IMR-90 (cell line): ENCODE measurements around the gene IRS2. TPM values are rescaled to one million over a fixed set of nuclear protein-coding genes. Genes with fewer than 3 reads are reported as not detected.

Experiments
- ATAC-seq: fragments of 200-7000 bp; cut with Tn5 transposase; 2 replicates; pipeline ENCODE4 v1.9.1; 2020; ENCODE audit warnings: low read depth, mild to moderate bottlenecking, moderate library complexity
- BruUV-seq: library from RNA; stranded (reverse); fragments of 400-500 nt; replicated peaks from 2 replicates; lab custom pipeline; 2021; lab: Mats Ljungman, UMichigan
- CTCF ChIA-PET: fragments of 300-600 bp; formaldehyde crosslinking; extraction: SDS; loops from one replicate; lab custom pipeline; 2021; ENCODE audit warnings: antibody characterized with exemption; lab: Yijun Ruan, JAX
- POLR2A ChIA-PET: fragments of 300-600 bp; sonication (Branson Sonifier 250); formaldehyde crosslinking; loops from one replicate; lab custom pipeline; 2022; ENCODE audit warnings: antibody characterized with exemption; ENCODE audit not compliant: unreplicated experiment; lab: Charles Lee
- DNase-seq: peaks from one replicate; pipeline ENCODE4 v3.0.0; 2013
- H2AFZ ChIP-seq: replicated peaks from 2 replicates; pipeline ENCODE3; 2013; ENCODE audit warnings: low read length, mild to moderate bottlenecking; ENCODE audit not compliant: poor library complexity
- H2AK5ac ChIP-seq: 2 replicates; pipeline ENCODE4 v1.6.1; 2013; ENCODE audit warnings: low read depth, low read length, inconsistent platforms
- H2AK9ac ChIP-seq: replicated peaks from 2 replicates; pipeline ENCODE3; 2013; ENCODE audit warnings: mild to moderate bottlenecking, low read depth, low read length, moderate library complexity; ENCODE audit not compliant: poor library complexity
- H2BK120ac ChIP-seq: 2 replicates; pipeline ENCODE4 v1.6.1; 2013; ENCODE audit warnings: low read depth, low read length, inconsistent platforms
- H2BK15ac ChIP-seq: 3 replicates; pipeline ENCODE4 v1.6.1; 2013; ENCODE audit warnings: low read depth, low read length, inconsistent platforms
- H2BK20ac ChIP-seq: 2 replicates; pipeline ENCODE4 v1.6.1; 2013; ENCODE audit warnings: low read depth, mild to moderate bottlenecking, inconsistent platforms, low read length, moderate library complexity
- H2BK5ac ChIP-seq: 2 replicates; pipeline ENCODE4 v1.6.1; 2013; ENCODE audit warnings: mild to moderate bottlenecking, low read depth, low read length, inconsistent platforms; ENCODE audit not compliant: poor library complexity, severe bottlenecking
- H3K14ac ChIP-seq: replicated peaks from 2 replicates; pipeline ENCODE4 v1.6.1; 2013; ENCODE audit warnings: low read depth, low read length, inconsistent platforms
- H3K18ac ChIP-seq: 2 replicates; pipeline ENCODE4 v1.6.1; 2013; ENCODE audit warnings: low read depth, low read length, control low read depth
- H3K23ac ChIP-seq: 2 replicates; pipeline ENCODE4 v1.6.1; 2013; ENCODE audit warnings: low read depth, low read length, inconsistent platforms
- H3K27ac ChIP-seq: 2 replicates; pipeline ENCODE4 v1.5.1; 2013; ENCODE audit warnings: mild to moderate bottlenecking, control low read depth, low read length; ENCODE audit not compliant: insufficient read depth
- H3K27me3 ChIP-seq: 2 replicates; pipeline ENCODE4 v1.6.1; 2013; ENCODE audit warnings: low read length; ENCODE audit not compliant: control insufficient read depth, insufficient read depth
- H3K36me3 ChIP-seq: 2 replicates; pipeline ENCODE4 v1.6.1; 2013; ENCODE audit warnings: low read length, mixed read lengths; ENCODE audit not compliant: control insufficient read depth, insufficient read depth
- H3K4ac ChIP-seq: 2 replicates; pipeline ENCODE4 v1.6.1; 2013; ENCODE audit warnings: low read depth, low read length, inconsistent platforms
- H3K4me1 ChIP-seq: 2 replicates; pipeline ENCODE4 v1.6.1; 2013; ENCODE audit warnings: low read length, mixed read lengths; ENCODE audit not compliant: control insufficient read depth, insufficient read depth
- H3K4me2 ChIP-seq: 2 replicates; pipeline ENCODE4 v1.6.1; 2013; ENCODE audit warnings: low read depth, mild to moderate bottlenecking, control low read depth, low read length, moderate library complexity
- H3K4me3 ChIP-seq: 2 replicates; pipeline ENCODE4 v1.5.1; 2013; ENCODE audit warnings: low read depth, mild to moderate bottlenecking, control low read depth, low read length, moderate library complexity; ENCODE audit not compliant: insufficient read depth
- H3K56ac ChIP-seq: 2 replicates; pipeline ENCODE4 v1.6.1; 2013; ENCODE audit warnings: low read length, inconsistent platforms; ENCODE audit not compliant: insufficient read depth; ENCODE audit errors: extremely low read depth
- H3K79me1 ChIP-seq, 2 experiments: 2 replicates each; pipeline ENCODE4 v1.6.1; 2013; ENCODE audit warnings: low read length in 2 of 2, inconsistent platforms in 1 of 2, low read depth in 1 of 2
- H3K9ac ChIP-seq: 2 replicates; pipeline ENCODE4 v1.6.1; 2013; ENCODE audit warnings: low read depth, low read length, control low read depth
- H3K9me1 ChIP-seq: 2 replicates; pipeline ENCODE4 v1.6.1; 2013; ENCODE audit warnings: low read length, inconsistent platforms; ENCODE audit not compliant: insufficient read depth
- H3K9me3 ChIP-seq: 2 replicates; pipeline ENCODE4 v1.6.1; 2013; ENCODE audit warnings: low read length; ENCODE audit not compliant: control insufficient read depth, insufficient read depth
- H4K20me1 ChIP-seq: 2 replicates; pipeline ENCODE4 v1.6.1; 2013; ENCODE audit warnings: low read length, inconsistent platforms; ENCODE audit not compliant: insufficient read depth
- H4K5ac ChIP-seq: 2 replicates; pipeline ENCODE4 v1.6.1; 2013; ENCODE audit warnings: mild to moderate bottlenecking, low read depth, low read length, control low read depth
- H4K8ac ChIP-seq, 2 experiments: 2 replicates each; pipeline ENCODE4 v1.6.1; 2013; ENCODE audit warnings: low read depth in 2 of 2, low read length in 2 of 2, control low read depth in 1 of 2, inconsistent platforms in 1 of 2
- H4K91ac ChIP-seq: 2 replicates; pipeline ENCODE4 v1.6.1; 2013; ENCODE audit warnings: low read depth, low read length, inconsistent platforms; ENCODE audit not compliant: insufficient read depth
- CEBPB ChIP-seq: IDR thresholded peaks from 2 replicates; pipeline ENCODE4 v1.6.1; 2012; ENCODE audit warnings: low read depth, low read length, improper control_type of control experiment
- CHD1 ChIP-seq: IDR thresholded peaks from 2 replicates; pipeline ENCODE4 v1.6.1; 2012; ENCODE audit warnings: low read depth, low read length, improper control_type of control experiment
- FOS ChIP-seq: fragments of 150-350 bp; IDR thresholded peaks from 2 replicates; pipeline ENCODE4 v1.6.1; 2016; ENCODE audit warnings: low read depth, low read length
- MAFK ChIP-seq: IDR thresholded peaks from 2 replicates; pipeline ENCODE4 v1.6.1; 2012; ENCODE audit warnings: low read depth, low read length, improper control_type of control experiment
- MAZ ChIP-seq: IDR thresholded peaks from 2 replicates; pipeline ENCODE4 v1.6.1; 2012; ENCODE audit warnings: low read depth, mild to moderate bottlenecking, low read length, improper control_type of control experiment, moderate library complexity, borderline replicate concordance
- MXI1 ChIP-seq: IDR thresholded peaks from 2 replicates; pipeline ENCODE4 v1.6.1; 2012; ENCODE audit warnings: low read depth, mild to moderate bottlenecking, low read length, moderate library complexity, borderline replicate concordance
- POLR2A ChIP-seq: IDR thresholded peaks from 2 replicates; pipeline ENCODE4 v1.6.1; 2012; ENCODE audit warnings: mild to moderate bottlenecking, low read depth, low read length
- RFX5 ChIP-seq: IDR thresholded peaks from 2 replicates; pipeline ENCODE4 v1.8.0; 2012; ENCODE audit warnings: low read depth, mild to moderate bottlenecking, low read length, moderate library complexity
- SMC3 ChIP-seq: fragments of 150-350 bp; IDR thresholded peaks from 2 replicates; pipeline ENCODE4 v1.6.1; 2016; ENCODE audit warnings: low read depth, mild to moderate bottlenecking, antibody characterized with exemption, low read length, moderate library complexity
- WGBS, 2 experiments: methylation state at CpG; one replicate each; pipeline versions ENCODE4 v1.1.5 to v1.1.7; 2013; ENCODE audit warnings: missing lambda C conversion rate in 2 of 2; ENCODE audit not compliant: insufficient read length in 1 of 2; ENCODE audit errors: extremely low coverage in 2 of 2; 5-methylcytosine and 5-hydroxymethylcytosine counted together
- dilution Hi-C: fragments of 300-500 bp; cut with HindIII; formaldehyde crosslinking; loops from one replicate; pipeline ENCODE4 v1.14.3; 2018; ENCODE audit warnings: low sequenced_read_pairs; ENCODE audit not compliant: unreplicated experiment
- in situ Hi-C: fragments of 300-500 bp; cut with MboI; formaldehyde crosslinking; loops from 3 replicates; pipeline ENCODE4 v1.14.3; 2019; ENCODE audit warnings: low sequenced_read_pairs, inconsistent platforms, mixed read lengths
- intact Hi-C: fragments of 100-400 bp; cut with micrococcal nuclease; formaldehyde crosslinking; loops from 2 replicates; pipeline ENCODE4 v1.10.0; 2022
- polyA plus RNA-seq, 3 experiments: library from polyadenylated mRNA; depleted of rRNA; stranded (reverse); fragments of >200 nt; gene quantifications; 2 replicates each; pipeline ENCODE4 v1.2.3, GENCODE V29; 2012; ENCODE audit warnings: low replicate concordance in 1 of 3
- total RNA-seq: library from RNA; depleted of rRNA; stranded (reverse); fragments of >200 nt; gene quantifications from 2 replicates; pipeline ENCODE4 v1.2.3, GENCODE V29; 2012
- TF ChIP-seq, protein P1 (sequence below): conservative IDR thresholded peaks from 2 replicates; pipeline ENCODE4 v1.5.1; 2012; ENCODE audit warnings: mild to moderate bottlenecking, low read depth, low read length, improper control_type of control experiment

The IRS2 gene
- total and polyA plus RNA-seq, 2 of the 4 experiments (the other 2 are of a cell fraction), result 0.36 to 1.4 TPM

GRCh38 chr13:109724603-109725002 lies 61.8 kb downstream of the IRS2 start:
- Histone ChIP-seq H3K18ac (no peak overlapping the region), H3K36me3 (no peaks in the 10 kb centered on the region), H3K4me2 (no peak overlapping the region), H3K27me3 (peaks cover 57% of the 10 kb centered on the region), H2AK5ac (no peak overlapping the region), H4K8ac (no peak overlapping the region), H3K9me1 (no peaks in the 10 kb centered on the region), H2BK5ac (no peak overlapping the region), H3K4me3 (no peak overlapping the region), H3K56ac (no peak overlapping the region), H3K9me3 (no peaks in the 10 kb centered on the region; the same call in 1 of the 2 replicates), H3K23ac (no peak overlapping the region), H4K91ac (no peak overlapping the region), H2AFZ (no peak overlapping the region), H3K79me1 (no peaks in the 10 kb centered on the region), H2BK120ac (no peak overlapping the region), H3K14ac (no peak overlapping the region), H3K4me1 (no peaks in the 10 kb centered on the region), H4K20me1 (no peaks in the 10 kb centered on the region), H2AK9ac (no peak overlapping the region), H3K27ac (no peak overlapping the region), H4K5ac (no peak overlapping the region), H3K9ac (no peak overlapping the region), H3K4ac (no peak overlapping the region), H2BK20ac (no peak overlapping the region), H2BK15ac (no peak overlapping the region)
- in situ Hi-C loops (no loop called here), intact Hi-C loops (no loop called here), dilution Hi-C loops (no loop called here)
- ATAC-seq (no peak), DNase-seq (no peak)
- BruUV-seq, result no TSS peak
- TF ChIP-seq CEBPB (no peak), MXI1 (no peak), FOS (no peak), CHD1 (no peak), MAFK (no peak), RFX5 (no peak), POLR2A (no peak), MAZ (no peak), SMC3 (no peak)
- TF ChIP-seq, protein P1, sequence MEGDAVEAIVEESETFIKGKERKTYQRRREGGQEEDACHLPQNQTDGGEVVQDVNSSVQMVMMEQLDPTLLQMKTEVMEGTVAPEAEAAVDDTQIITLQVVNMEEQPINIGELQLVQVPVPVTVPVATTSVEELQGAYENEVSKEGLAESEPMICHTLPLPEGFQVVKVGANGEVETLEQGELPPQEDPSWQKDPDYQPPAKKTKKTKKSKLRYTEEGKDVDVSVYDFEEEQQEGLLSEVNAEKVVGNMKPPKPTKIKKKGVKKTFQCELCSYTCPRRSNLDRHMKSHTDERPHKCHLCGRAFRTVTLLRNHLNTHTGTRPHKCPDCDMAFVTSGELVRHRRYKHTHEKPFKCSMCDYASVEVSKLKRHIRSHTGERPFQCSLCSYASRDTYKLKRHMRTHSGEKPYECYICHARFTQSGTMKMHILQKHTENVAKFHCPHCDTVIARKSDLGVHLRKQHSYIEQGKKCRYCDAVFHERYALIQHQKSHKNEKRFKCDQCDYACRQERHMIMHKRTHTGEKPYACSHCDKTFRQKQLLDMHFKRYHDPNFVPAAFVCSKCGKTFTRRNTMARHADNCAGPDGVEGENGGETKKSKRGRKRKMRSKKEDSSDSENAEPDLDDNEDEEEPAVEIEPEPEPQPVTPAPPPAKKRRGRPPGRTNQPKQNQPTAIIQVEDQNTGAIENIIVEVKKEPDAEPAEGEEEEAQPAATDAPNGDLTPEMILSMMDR, result no peak
- POLR2A ChIA-PET, result no interaction called here
- CTCF ChIA-PET, result interaction anchor here (0.5 kb wide), 1 partner anchor 645 kb away, joined by 3 read pairs; no protein-coding TSS in a partner anchor
- WGBS, 2 experiments, result no CpG with 5 or more reads among the region's 6 CpGs
